Heart right ventricle (tissue), 16 donors: ENCODE data around the gene ADAMTSL3. TPM values are rescaled to one million over a fixed set of nuclear protein-coding genes. Genes with fewer than 3 reads are reported as not detected.

Source experiments
- ATAC-seq, 8 donors: fragments of 200-7000 bp; cut with Tn5 transposase; one replicate each; pipeline ENCODE4 v1.9.1; 2020; ENCODE audit warnings: mild to moderate bottlenecking in 8 of 8, moderate library complexity in 8 of 8, moderate number of reproducible peaks in 1 of 8
- DNase-seq, 2 donors: peaks; one replicate each; pipeline ENCODE4 v3.0.0-alpha.2; 2020
- H3K27ac ChIP-seq, 10 donors: fragments of 200-600 bp; sonication (generic) in 2 of 10; one replicate each; pipeline versions ENCODE4 v1.5.0 to v1.8.0; 2020 to 2022; ENCODE audit warnings: mild to moderate bottlenecking in 3 of 10
- H3K27me3 ChIP-seq, 7 donors: fragments of 200-600 bp; one replicate each; pipeline ENCODE4 v1.8.0; 2021 to 2022; ENCODE audit warnings: mild to moderate bottlenecking in 2 of 7
- H3K36me3 ChIP-seq, 9 donors: fragments of 200-600 bp; sonication (generic) in 1 of 9; one replicate each; pipeline versions ENCODE4 v1.5.0 to v1.8.0; 2020 to 2022; ENCODE audit warnings: mild to moderate bottlenecking in 2 of 9
- H3K4me1 ChIP-seq, 9 donors: fragments of 200-600 bp; sonication (generic) in 1 of 9; one replicate each; pipeline versions ENCODE4 v1.5.0 to v1.8.0; 2020 to 2022; ENCODE audit warnings: mild to moderate bottlenecking in 4 of 9
- H3K4me3 ChIP-seq, 10 donors: fragments of 200-600 bp; sonication (generic) in 2 of 10; one replicate each; pipeline versions ENCODE4 v1.5.0 to v1.8.0; 2020 to 2022; ENCODE audit warnings: mild to moderate bottlenecking in 7 of 10, moderate library complexity in 2 of 10
- H3K9me3 ChIP-seq, 11 donors: fragments of 200-600 bp in 10 of 11; sonication (generic) in 2 of 11; one replicate each; pipeline versions ENCODE4 v1.5.0 to v1.8.0; 2013 to 2022; ENCODE audit warnings: mild to moderate bottlenecking in 2 of 11, control low read depth in 1 of 11, moderate library complexity in 1 of 11
- CTCF ChIP-seq, 9 donors: fragments of 200-600 bp; sonication (generic) in 2 of 9; IDR thresholded peaks; one replicate each; pipeline versions ENCODE4 v1.5.0 to v1.8.0; 2021 to 2022; ENCODE audit warnings: antibody characterized with exemption in 9 of 9, mild to moderate bottlenecking in 5 of 9, moderate library complexity in 1 of 9
- WGBS, 2 donors: extraction: QIAGEN DNeasy Blood & Tissue Kit; methylation state at CpG; one replicate each; pipeline ENCODE4 v1.1.7; 2013; ENCODE audit warnings: inconsistent platforms in 1 of 2; 5-methylcytosine and 5-hydroxymethylcytosine counted together
- intact Hi-C, 10 donors: fragments of 100-400 bp; cut with DNase I; formaldehyde crosslinking; loops; one replicate each; pipeline versions ENCODE4 v1.11.1 to v1.14.2; 2022
- polyA plus RNA-seq, 2 donors: library from polyadenylated mRNA; stranded (reverse); fragments of 200-250 nt; gene quantifications; one replicate each; pipeline ENCODE4 v1.2.3, GENCODE V29; 2013
- total RNA-seq, 10 donors: library from RNA; stranded (reverse); fragmentation: NEBNext Ultra II Directional in 3 of 10; extraction: Animal tissue kit (Norgen Biotek cat#: 25700) in 3 of 10; gene quantifications; one replicate each; pipeline versions ENCODE4 v1.2.1 to v1.2.4, GENCODE V29; 2021 to 2023
- donor health status: Arrhythmogenic right ventricular cardiomyopathy.
- donor health status: ischemic (EF 13 %, LVEDD 7.1; RV severe dilation, severe dysfunction).
- donor health status: healthy with polysubstance abuse.
- donor health status: DM: no; HTN: yes; CAD: no.
- donor health status: DM: no; HTN: no; CAD: no.
- donor health status: ischemic (EF 25% LVEDD 6.9; RV normal size, moderate dysfunction).
- donor health status: ischemic (EF 25% LVEDD 5.7; RV mildly dilated, moderate dysfunction).
- donor health status: healthy.
- donor health status: DM: yes; HTN: yes; CAD: no.
- donor health status: Ischemic cardiomyopathy.
- donor health status: ischemic (EF 35%, LVEDD 5.7; RV mildly dilated, moderate dysfunction).
- donor health status: nonischemic (EF 11% LVEDD 7.7; RV severe dilation, severe dysfunction).
- donor health status: DM: yes; HTN: yes; CAD: no.
- donor health status: PGD.
- donor health status: ischemic (EF 29% LVEDD 5.4; RV normal size, mild dysfunction).
- donor health status: nonischemic (EF 23%, LVEDD 6.1; RV moderate dilation, normal function).

ADAMTSL3 gene
- total and polyA plus RNA-seq, 12 donors, result 1.6 to 15.4 (median 11.0) TPM

DNA sequence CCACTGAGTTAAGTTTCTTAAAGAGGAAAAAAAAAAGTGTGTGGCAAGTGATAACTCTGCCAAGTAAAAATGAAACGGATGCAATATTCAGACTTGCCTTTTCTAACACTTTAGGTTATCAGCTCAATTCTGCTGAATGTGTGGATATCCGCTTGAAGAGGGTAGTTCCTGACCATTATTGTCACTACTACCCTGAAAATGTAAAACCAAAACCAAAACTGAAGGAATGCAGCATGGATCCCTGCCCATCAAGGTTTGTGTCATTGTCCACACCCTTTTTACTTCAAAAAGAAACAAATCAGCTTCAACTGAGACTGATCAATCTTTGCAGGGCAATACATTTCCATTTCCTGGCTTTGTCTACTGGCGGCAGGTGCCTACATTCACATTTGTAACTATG is 236.1 kb downstream of the ADAMTSL3 start:
- H3K9me3 ChIP-seq, result no peaks in the 10 kb centered on the region
- H3K36me3 ChIP-seq, result peaks cover 0 to 31% (median 0%) of the 10 kb centered on the region in 9 donors
- no peak for DNase-seq
- no peaks in the 10 kb centered on the region for H3K27me3 ChIP-seq
- H3K4me3 ChIP-seq, result peak overlapping the region in 3 of 10 donors; percentile 3 to 25 (median 13)
- H3K27ac ChIP-seq, result peak overlapping the region in 8 of 10 donors; percentile 1 to 63 (median 24)
- intact Hi-C loops, result loop anchor here in 2 of 10 donors (10.0 kb wide), 2 partner anchors 45 to 55 kb away; no protein-coding TSS in a partner anchor
- no peak for TF ChIP-seq CTCF (IDR thresholded peaks at IDR 0.05)
- peak in 5 of 8 donors; percentile 53 to 74 (median 59) for ATAC-seq
- WGBS, 2 donors, result 58 to 64% methylated on average over 3 of the region's 3 CpGs
- peaks cover 0 to 28% (median 14%) of the 10 kb centered on the region in 9 donors for H3K4me1 ChIP-seq

GRCh38 chr15:83890587-83890986 is 236.7 kb downstream of the ADAMTSL3 start:
- intact Hi-C loops, result loop anchor here in 2 of 10 donors (10.0 kb wide), 2 partner anchors 46 to 56 kb away; no protein-coding TSS in a partner anchor
- WGBS, 2 donors, result 9 to 10% methylated on average over 1 of the region's 1 CpG
- DNase-seq, result peak in 1 of 2 donors; percentile 14
- peak; percentile 53 to 93 (median 84) for ATAC-seq
- TF ChIP-seq CTCF (IDR thresholded peaks at IDR 0.05), result no peak
- Histone ChIP-seq H3K4me3 (peak overlapping the region in 1 of 10 donors; percentile 13), H3K36me3 (peaks cover 0 to 31% (median 0%) of the 10 kb centered on the region in 9 donors), H3K27me3 (no peaks in the 10 kb centered on the region), H3K9me3 (no peaks in the 10 kb centered on the region), H3K4me1 (peaks cover 0 to 28% (median 14%) of the 10 kb centered on the region in 9 donors), H3K27ac (peak overlapping the region in 6 of 10 donors; percentile 7 to 63 (median 34))

DNA sequence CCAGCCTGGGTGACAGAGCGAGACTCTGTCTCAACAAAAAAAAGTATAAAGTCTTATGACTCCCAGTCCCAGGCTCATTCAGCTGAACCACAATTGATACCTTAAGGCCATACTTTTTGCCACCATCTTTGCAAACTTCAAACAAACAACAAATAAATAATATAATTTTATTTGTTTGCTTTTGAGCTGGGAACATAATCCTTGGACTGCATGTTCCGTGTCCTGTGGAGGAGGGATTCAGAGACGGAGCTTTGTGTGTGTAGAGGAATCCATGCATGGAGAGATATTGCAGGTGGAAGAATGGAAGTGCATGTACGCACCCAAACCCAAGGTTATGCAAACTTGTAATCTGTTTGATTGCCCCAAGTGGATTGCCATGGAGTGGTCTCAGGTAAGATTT is 238.6 kb downstream of the ADAMTSL3 start:
- Histone ChIP-seq H3K4me3 (no peak overlapping the region), H3K27me3 (no peaks in the 10 kb centered on the region), H3K27ac (no peak overlapping the region), H3K36me3 (peaks cover 0 to 18% (median 0%) of the 10 kb centered on the region in 9 donors), H3K4me1 (peaks cover 0 to 28% (median 14%) of the 10 kb centered on the region in 9 donors), H3K9me3 (no peaks in the 10 kb centered on the region)
- intact Hi-C loops, result loop anchor here in 2 of 10 donors (10.0 kb wide), 2 partner anchors 48 to 58 kb away; no protein-coding TSS in a partner anchor
- ATAC-seq (no peak), DNase-seq (no peak)
- WGBS, 2 donors, result 96 to 97% methylated on average over 4 of the region's 4 CpGs
- no peak for TF ChIP-seq CTCF (IDR thresholded peaks at IDR 0.05)

GRCh38 chr15:83893308-83893707 is 239.4 kb downstream of the ADAMTSL3 start:
- Histone ChIP-seq H3K4me1 (peaks cover 0 to 28% (median 14%) of the 10 kb centered on the region in 9 donors), H3K9me3 (no peaks in the 10 kb centered on the region), H3K4me3 (no peak overlapping the region), H3K27ac (no peak overlapping the region), H3K27me3 (no peaks in the 10 kb centered on the region), H3K36me3 (peaks cover 0 to 26% (median 0%) of the 10 kb centered on the region in 9 donors)
- TF ChIP-seq CTCF (IDR thresholded peaks at IDR 0.05), result no peak
- ATAC-seq (no peak), DNase-seq (no peak)
- WGBS, 2 donors, result 92 to 95% methylated on average over 3 of the region's 3 CpGs
- intact Hi-C loops, result loop anchor here in 2 of 10 donors (10.0 kb wide), 2 partner anchors 49 to 59 kb away; no protein-coding TSS in a partner anchor
